Inflammatory macrophage (primary cell): ENCODE measurements around the gene TMEM9.

Experiments
- DNase-seq, 2 donors: peaks; one replicate each; pipeline ENCODE4 v3.0.0-alpha.2; 2020 to 2022

Gene TMEM9

DNA sequence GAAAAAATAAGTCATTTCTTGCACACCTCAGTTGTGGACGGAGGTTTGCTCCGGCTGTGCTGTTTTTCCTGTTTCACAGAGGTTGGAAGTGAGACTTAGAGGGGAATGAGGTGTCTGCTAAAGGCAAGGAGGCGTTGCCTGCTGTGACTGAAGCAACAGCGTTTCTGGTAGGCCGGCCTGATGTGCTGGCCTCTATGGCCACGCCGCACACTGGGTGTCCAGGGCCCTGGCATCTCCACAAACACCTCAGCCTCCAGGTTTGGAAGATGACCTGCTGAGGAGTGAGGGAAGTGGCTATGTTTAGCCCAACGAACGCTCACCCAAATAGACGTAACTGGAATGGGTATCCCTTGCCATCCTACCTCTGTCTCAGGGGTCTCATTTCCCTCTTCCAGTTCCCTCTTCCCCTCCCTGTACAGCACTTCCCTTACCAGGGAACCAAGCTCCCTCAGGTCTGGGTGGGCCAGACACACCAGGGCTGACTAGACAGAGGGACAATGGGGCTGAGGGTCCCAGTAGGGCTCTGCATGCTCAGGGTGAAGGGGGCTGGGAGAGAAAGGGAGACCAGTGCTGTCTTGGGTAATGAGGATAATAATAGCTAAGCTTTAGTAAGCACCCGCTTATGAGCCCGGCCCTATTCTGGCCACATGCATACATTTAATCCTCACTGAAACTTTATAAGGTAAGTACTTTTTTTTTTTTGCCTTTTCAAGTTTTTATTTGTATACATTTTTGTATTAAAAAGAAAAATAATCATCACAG is 53.9 kb downstream of the TMEM9 start:
- no peak for DNase-seq

DNA sequence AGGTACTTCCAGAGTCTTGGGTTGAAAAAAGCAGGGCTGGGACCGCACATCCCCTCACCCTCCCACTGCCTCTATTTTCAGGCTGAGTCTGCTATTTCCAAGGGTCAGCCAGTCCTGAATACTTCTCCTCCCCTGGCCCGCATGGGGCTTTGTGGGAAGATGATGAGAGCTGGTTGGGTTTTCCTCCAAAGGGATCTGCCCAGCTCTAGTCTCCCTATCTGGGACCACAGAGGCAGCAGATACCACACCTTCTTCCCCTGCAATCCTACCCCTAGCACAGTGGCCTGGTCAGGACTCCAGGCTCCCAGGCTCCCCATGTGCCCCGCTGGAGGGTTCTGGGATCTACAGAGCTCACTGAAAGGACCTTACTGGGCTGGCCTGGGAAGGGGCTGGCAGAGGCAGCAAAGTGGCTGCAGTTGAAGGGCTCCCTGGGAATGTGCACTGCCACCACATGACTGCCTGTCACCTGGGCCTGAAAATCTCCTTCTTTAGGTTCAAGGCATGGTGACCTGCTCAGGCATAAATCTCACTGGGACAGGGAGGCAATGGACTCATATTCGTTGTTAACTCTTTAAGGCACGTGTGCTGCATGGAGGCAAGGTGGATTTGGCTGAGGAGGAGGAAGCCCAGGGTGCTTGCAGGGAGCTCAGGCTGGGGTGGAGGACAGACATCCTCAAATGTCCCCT is 55.1 kb downstream of the TMEM9 start:
- DNase-seq: no peak

DNA sequence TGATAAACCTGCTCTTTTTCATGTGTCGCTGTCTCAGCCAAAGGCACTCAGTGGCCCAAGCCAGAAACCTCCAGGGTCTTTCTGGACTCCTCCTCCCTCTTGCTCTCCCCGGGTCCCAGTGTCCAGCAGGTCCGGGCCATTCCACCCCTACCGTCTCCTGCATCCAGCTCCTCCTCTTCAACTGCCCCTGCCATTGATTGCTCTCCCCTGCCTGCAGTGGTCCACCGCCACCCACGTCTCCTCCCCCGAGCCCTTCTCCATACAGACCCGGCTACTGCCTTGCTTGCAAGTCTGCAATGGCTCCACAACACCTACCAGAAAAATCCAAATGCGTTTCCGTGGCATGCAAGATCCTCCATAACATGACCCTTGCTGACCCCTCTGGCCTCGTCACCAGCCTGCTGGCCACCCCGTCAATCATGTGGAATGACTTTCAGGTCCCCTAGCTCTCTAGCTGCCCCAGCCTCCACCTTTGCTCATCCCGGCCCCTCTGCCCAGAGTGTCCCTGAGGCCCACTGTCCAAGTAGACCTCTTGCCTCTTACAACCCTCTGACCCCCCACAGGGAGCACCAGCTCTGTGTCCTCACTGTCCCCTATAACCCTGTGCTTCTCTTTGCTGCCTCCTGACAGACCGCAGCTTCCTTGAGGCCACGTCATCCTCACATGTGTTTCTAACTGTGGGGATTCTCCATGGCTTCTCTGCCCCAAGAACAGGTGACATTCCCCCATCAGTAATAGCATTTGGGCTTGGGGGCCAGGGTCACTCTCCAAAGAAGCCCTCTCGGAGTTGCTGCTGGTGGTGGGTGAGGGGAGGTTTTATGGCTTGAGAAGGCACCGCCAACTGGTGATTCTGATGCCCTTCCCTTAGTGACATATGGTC is 57.1 kb downstream of the TMEM9 start:
- no peak for DNase-seq

DNA sequence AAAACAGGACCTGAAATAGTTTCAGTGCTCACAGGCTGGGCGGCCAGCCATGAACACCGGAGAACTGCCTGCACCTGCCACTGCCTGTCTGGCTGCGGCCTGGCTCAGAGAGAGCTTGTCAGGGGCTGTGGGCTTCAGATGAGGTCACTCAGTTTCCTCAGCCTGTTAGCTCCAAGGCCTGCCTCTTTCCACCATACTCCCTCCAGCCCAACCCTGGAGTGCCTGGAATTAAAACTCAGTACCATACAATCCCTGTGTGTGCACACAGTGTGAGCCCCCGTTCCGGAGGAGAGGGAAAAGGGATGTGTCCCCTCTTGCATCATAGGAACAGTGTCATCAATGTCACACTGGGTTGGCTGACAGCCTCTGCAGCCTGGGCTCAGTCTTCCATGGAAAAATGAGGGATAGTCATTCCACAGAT is 58.2 kb downstream of the TMEM9 start:
- DNase-seq: no peak

DNA sequence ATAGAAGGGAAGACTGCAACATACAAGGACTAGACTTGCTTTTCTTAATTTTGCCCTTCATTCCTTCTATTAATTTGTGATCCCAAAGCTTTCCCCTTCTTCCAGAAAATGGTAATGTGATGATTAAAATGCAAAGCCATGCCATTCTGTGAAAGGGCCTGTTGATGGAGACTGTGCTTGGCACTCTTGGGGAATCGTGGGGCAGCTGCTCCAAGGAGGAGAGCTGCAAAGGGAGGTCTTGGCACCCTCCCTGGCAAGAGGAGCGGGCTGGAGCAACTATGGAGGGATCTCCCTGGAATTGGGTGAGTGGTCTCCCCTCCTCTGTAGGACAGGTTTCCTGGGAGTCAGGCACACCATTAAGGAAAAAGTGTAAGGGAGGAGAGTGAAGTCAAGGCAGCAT is 58.7 kb downstream of the TMEM9 start:
- DNase-seq: no peak

DNA sequence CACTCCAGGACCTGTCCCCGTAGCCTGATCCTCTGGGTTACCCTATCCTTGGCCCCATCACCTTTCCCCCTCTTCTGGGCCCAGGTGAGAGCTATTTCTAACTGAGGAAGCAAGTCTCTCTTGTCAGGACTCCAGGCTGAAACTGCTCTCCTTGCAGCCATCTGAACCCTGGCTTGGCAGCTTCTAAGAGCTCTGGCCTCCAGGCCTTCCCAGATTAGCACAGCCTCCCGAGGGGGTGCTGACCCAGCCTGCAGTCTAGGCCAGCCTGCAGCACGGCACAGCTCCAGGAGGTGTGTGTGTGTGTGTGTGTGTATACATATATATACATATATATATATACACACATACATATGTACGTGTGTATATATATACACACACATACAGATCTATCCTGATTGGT is 59.4 kb downstream of the TMEM9 start:
- DNase-seq: no peak

DNA sequence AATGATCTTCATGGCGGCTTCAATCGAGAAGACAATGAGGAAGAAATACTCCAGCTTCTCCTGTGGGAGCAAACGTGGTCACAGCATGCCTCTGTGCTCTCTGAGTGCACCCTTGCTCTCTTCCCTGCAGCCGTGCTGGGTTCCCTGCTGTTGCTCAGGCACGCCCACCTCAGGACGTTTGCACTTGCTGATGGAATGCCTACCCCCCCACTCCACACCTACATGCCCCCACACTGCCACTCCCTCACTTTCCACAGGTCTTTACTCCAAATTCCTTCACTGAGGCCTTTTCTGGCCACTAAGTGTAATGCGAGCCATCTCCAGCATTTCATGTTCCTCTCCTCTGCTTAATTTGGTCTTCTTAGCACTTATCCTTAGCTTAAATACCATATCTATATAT is 60.3 kb downstream of the TMEM9 start:
- no peak for DNase-seq

DNA sequence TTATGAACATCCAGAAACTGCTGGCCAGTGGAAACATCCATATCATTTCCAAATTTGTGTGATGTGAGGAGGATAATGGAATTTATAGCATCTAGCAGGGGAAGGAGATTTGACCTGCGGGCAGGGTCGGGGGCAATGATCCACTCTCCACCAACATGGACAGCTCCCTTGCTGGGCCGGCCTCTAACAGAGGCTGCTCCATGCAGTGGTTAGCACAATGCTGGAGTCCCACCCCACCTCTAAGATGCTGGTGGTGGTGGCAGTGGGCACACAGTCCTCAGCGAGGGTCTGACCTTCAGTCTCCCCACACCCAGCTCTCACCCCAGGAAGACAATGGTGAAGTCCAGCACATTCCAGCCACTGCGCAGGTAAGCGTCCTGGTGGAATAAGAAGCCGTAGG is 60.7 kb downstream of the TMEM9 start:
- DNase-seq: no peak

DNA sequence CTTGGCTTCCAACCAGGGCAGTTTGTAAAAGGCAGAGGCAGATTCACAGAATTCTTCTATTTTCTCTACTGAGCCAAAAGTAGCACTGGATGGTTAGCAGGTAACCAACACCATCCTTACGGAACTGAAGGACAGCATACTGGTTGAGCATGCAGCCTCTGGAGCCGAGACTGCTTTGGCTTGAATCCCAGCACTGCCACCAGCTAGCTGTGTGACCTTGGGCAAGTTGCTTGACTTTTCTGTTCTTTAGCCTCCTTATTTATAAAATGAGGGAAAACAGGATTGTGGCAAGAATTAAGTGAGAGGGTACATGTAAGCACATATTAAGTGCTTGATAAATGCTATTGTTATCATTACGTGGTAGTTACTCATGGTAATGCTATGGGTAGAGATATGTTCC is 61.5 kb downstream of the TMEM9 start:
- DNase-seq: no peak

DNA sequence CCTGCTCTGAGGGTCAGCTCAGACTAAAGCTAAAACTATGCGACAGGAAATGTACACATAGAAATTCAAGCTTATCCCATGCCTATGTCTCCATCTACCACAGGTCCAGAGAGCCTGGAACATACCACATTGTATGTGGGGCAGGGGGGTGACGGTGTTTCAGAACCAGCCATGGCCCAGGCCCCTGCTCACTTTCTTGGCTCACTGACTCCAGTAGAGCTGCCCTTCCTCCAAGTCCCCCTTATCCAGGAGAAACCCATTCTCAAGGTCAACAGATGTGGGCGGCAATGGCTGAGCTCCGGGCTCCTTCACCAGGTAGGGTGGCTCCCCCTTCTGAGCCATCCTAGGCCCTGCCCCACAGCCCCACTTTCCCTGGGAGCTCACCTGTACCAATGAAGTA is 63.0 kb downstream of the TMEM9 start:
- DNase-seq: no peak

DNA sequence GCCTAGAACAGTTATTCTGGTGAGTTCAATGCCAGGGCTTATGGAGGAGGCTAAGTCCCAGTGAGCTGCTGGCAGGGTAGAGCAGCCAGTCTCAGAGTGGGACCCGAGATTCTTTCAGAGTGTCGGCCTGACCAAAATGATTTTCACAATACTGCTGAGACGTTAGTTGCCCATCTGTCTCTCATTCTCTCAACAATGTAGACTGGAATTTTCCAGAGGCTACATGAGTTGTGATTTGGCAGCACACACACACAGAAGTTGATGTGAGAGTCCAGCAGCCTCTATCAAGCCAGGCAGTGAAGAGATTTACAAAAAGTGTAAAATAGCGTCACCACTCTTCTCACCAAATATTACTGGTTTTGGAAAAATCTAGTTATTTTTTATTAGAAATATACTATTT is 63.7 kb downstream of the TMEM9 start:
- no peak for DNase-seq

DNA sequence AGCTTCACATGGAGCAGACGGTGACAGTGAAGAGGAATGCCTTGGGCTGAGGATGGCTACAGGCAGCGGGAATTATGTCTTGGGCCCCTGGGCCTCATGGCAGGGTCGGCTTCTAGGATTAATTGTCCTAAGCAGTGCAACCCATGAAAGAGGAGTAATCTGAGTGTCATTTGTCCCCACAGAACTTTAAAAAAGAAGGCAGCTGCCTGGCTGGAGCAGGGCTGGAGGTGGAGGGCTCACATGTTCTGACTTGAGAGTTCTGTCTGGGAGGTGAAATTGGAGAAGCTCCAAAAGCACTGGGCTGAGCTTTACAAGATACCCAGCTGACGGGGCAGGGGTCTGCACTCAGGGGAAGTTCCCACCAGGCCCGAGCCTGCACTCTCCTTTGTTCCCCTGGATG is 64.7 kb downstream of the TMEM9 start:
- no peak for DNase-seq

DNA sequence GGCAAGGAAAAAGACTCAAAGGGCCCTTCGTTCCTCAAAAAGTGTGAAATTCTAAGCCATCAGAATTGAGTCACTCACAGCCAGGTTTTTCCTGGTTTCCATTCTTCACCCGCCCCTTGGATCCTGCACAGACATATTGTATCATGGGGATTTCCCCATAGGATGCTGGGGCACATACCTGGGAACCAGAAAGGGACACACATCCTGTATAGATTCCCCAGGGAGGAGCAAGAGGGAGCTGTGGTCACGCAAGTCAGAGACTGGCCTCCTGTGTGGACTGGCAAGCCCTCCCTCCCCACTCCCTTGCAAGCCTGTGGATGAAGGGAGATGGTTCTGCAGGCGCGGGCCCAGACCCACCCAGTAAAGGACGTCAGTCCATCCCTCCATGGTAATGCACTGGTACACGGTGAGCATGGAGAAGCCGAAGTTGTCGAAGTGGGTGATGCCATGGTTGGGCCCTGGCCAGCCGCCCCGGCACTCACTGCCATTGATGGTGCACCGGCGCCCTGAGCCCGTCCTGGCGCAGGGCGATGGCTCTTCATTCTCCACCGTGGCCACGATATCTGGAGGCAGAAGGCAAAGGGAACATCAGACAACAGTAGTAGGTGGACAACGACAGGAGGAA is 65.3 kb downstream of the TMEM9 start:
- DNase-seq: no peak

DNA sequence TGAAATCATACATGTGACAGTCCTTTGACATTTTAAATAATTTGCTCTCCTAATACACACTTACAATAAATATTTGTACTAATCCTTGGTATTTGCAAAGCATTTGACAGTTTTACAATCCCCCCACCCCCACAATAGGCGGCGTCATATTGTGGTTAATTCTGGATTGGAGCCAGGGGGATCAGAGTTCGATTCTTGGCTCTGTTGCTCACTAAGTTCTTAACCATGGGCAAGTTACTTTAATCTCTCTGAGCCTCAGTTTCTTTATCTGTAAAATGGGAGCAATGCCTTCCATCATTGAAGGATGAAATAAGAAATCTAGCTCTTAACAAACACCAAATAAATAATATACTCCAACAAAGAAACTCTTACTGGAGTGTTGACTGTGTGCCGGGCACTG is 65.9 kb downstream of the TMEM9 start:
- DNase-seq: no peak

DNA sequence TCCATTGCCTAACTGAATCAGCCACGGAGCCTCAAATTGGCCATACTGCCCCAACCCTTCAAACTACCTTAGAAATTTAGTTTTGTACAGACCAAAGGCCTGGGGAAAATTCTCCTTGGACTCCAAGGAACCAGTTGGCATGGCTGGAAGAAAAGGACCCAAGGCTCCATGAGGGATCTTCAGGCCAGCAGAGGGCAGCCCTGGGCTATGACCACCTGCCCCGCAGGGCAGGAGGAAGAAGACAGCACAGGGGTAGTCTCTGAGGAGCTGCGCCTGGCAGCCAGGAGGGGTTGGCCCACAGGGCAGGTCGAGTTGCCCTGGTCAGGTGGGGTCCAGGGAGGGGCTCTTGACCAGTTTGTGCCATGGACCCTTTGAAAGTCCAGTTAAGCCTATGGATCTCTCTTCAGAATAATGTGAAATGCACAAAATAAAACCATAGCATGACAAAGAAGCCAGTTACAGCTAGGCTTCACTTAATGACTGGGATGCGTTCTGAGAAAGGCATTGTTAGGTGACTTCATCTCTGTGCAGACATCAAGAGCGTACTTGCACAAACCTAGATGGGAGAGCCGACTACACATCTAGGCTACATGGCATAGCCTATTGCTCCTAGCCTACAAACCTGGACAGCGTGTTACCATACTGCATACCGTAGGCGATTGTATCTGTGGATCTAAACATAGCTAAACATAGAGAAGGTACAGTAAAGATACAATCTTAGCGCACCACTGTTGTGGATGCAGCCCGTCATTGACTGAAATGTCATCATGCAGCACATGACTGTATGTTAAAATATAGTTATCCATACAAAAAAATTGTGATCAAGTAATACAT is 68.2 kb downstream of the TMEM9 start:
- DNase-seq: peak; percentile 57 to 74
